ENCODE measurements around the gene TBRG4.

DNA sequence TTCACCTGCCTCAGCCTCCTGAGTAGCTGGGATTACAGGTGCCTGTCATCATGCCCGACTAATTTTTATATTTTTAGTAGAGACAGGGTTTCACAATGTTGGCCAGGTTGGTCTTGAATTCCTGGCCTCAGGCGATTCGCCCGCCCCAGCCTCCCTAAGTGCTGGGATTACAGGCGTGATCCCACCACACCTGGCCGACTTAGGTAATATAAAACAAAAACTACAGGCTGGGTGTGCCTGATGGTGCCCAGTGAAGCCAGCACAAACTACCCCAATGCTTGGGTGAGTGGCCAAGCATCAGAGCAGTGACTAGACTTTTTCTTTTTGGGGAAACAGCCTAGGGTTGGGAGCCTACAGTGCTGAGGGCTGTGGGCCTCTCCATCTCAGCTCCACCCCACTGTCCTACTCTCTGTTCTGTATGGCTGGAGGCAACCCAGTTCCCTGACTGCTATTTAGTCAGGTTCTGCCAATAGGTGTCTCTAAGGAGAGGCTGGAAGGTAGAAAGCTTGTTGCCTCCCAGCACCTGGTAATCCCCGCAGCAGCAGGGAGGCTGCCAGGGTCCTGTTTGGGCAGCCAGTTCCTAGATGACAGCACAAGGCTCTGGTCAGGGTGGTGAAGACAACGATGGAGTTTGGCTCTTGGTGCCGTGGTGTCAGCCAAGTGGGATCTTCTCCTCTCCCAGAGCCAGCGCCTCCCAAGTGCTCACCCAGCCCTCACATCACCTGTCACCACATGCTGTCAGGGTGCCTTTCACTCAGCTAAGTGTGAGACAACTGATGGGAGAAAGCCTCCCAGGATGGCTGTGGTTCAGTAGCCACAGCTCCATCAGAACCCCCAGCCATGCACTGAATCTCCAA lies 12.3 kb downstream of the TBRG4 start:
- TF ChIP-seq POLR2AphosphoS5 (IDR thresholded peaks at IDR 0.05; ENCODE audit: insufficient read depth, low read depth, low read length) (no peak), POLR2A (IDR thresholded peaks at IDR 0.05; ENCODE audit: low read depth, low read length) (no peak), JUN (IDR thresholded peaks at IDR 0.05; ENCODE audit: borderline replicate concordance, insufficient read depth, insufficient read length, low read depth) (no peak), GATA2 (IDR thresholded peaks at IDR 0.05; ENCODE audit: insufficient read depth, insufficient read length, low read depth, low read length) (no peak), EZH2 (IDR thresholded peaks at IDR 0.05; ENCODE audit: borderline replicate concordance, low read depth, low read length, severe bottlenecking) (no peak)
- TF ChIP-seq, protein P1, sequence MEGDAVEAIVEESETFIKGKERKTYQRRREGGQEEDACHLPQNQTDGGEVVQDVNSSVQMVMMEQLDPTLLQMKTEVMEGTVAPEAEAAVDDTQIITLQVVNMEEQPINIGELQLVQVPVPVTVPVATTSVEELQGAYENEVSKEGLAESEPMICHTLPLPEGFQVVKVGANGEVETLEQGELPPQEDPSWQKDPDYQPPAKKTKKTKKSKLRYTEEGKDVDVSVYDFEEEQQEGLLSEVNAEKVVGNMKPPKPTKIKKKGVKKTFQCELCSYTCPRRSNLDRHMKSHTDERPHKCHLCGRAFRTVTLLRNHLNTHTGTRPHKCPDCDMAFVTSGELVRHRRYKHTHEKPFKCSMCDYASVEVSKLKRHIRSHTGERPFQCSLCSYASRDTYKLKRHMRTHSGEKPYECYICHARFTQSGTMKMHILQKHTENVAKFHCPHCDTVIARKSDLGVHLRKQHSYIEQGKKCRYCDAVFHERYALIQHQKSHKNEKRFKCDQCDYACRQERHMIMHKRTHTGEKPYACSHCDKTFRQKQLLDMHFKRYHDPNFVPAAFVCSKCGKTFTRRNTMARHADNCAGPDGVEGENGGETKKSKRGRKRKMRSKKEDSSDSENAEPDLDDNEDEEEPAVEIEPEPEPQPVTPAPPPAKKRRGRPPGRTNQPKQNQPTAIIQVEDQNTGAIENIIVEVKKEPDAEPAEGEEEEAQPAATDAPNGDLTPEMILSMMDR (IDR thresholded peaks at IDR 0.05; ENCODE audit: extremely low read depth in 1 of 2, insufficient read depth in 1 of 2, low read depth in 1 of 2, low read length in 2 of 2) = no peak
